A549 (cell line): ENCODE results near the gene SLC17A7.

Experiments used
- CEBPB ChIP-seq, 2 experiments: fragments of >200 bp in 1 of 2; sonication (Bioruptor Twin) in 1 of 2; formaldehyde crosslinking in 1 of 2; IDR thresholded peaks; 2 replicates each; pipeline ENCODE4 v1.6.1; 2012 to 2016
- EP300 ChIP-seq, 2 experiments: fragments of >200 bp; sonication (Bioruptor Twin); formaldehyde crosslinking; IDR thresholded peaks; 2 replicates in 1 of 2; 3 replicates in 1 of 2; pipeline ENCODE4 v1.6.1; 2016 to 2017
- MAFK ChIP-seq: fragments of 450-650 bp; IDR thresholded peaks from 2 replicates; pipeline ENCODE4 v1.6.1; 2014; ENCODE audit not compliant: partially characterized antibody
- TF ChIP-seq, protein P1 (sequence below): fragments of >200 bp; sonication (Bioruptor Twin); formaldehyde crosslinking; IDR thresholded peaks from 3 replicates; pipeline ENCODE4 v1.5.1; 2016

DNA sequence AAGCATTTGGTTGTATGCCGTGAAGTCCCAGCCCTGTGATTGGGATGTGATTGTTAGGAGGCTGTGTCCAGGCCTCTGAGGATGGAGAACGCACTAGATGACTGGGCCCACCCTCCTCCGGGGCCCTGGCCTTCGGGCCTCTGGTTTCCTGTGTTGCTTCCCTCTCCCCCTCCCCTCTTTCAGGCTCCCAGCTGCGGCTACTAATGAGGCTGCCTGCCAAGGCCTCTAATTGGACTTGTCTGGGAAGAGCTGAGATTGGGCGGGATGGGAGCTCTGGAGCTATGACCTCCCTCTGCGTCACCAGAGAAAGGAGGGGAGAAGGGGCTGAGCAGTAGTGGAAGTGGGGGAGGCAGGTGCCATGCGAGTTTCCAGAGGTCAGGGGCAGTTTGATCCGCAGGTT, 28.0 kb downstream of the SLC17A7 start:
- TF ChIP-seq MAFK (no peak), EP300 (IDR thresholded peaks at IDR 0.05) (no peak), CEBPB (IDR thresholded peaks at IDR 0.05) (no peak)
- TF ChIP-seq, protein P1, sequence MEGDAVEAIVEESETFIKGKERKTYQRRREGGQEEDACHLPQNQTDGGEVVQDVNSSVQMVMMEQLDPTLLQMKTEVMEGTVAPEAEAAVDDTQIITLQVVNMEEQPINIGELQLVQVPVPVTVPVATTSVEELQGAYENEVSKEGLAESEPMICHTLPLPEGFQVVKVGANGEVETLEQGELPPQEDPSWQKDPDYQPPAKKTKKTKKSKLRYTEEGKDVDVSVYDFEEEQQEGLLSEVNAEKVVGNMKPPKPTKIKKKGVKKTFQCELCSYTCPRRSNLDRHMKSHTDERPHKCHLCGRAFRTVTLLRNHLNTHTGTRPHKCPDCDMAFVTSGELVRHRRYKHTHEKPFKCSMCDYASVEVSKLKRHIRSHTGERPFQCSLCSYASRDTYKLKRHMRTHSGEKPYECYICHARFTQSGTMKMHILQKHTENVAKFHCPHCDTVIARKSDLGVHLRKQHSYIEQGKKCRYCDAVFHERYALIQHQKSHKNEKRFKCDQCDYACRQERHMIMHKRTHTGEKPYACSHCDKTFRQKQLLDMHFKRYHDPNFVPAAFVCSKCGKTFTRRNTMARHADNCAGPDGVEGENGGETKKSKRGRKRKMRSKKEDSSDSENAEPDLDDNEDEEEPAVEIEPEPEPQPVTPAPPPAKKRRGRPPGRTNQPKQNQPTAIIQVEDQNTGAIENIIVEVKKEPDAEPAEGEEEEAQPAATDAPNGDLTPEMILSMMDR = no peak
